Measurements from ENCODE around the gene ANXA2R. TPM values are rescaled to one million over a fixed set of nuclear protein-coding genes. Genes with fewer than 3 reads are reported as not detected.

ANXA2R gene
- total and polyA plus RNA-seq, 9 of the 15 experiments (the other 6 are each of a cell fraction or from before 2014, with no cell fraction given): 2.1 to 4.8 (median 3.4) TPM

DNA sequence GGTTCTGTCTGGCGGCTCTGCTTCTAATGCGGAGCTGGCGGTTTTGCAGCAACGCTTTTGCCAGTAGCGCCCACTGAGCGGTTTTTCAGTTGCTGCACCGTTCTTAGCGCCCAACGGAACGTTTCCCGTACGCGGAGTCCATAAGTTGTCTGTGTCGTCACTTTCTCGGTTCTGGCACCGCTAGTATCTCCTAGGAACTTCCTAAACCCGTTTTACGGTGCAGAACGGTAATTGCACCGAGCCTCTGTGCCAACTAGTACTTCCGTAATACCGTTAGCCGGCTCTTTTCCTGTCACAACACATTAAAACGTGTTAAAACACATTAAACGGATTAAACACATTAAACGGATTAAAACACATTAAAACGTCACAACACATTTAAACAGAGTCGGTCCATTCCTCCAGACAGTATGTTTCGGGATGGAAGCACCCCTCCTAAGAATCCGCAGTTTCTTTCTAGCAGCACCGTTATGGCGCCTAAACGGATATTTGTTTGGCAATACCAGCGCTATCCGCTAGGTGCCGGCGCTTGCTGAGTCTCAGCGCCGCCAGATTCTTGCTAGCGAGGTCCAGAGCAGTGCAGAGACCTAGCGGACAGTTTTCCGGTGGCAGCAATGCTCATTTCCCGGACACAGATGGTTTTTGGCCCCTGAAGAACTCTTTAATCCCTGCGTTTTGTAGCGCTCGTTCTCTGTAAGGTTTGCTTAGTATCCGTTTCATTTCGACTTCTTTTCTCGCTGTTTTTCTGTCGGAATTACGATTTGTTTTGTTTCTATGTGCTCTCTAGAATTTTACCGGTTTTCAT is 45.4 kb downstream of the ANXA2R start (continued):
- TF ChIP-seq, protein P1, sequence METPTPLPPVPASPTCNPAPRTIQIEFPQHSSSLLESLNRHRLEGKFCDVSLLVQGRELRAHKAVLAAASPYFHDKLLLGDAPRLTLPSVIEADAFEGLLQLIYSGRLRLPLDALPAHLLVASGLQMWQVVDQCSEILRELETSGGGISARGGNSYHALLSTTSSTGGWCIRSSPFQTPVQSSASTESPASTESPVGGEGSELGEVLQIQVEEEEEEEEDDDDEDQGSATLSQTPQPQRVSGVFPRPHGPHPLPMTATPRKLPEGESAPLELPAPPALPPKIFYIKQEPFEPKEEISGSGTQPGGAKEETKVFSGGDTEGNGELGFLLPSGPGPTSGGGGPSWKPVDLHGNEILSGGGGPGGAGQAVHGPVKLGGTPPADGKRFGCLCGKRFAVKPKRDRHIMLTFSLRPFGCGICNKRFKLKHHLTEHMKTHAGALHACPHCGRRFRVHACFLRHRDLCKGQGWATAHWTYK (CRISPR knock-in tag; IDR thresholded peaks at IDR 0.05): no peak
- TF ChIP-seq NFRKB (IDR thresholded peaks at IDR 0.05; ENCODE audit: low read depth): peak; percentile 93
- 0 out of 2 replicates have a peak, but pooled peaks have one; percentile 28 for TF ChIP-seq DMBX1 (CRISPR knock-in tag; IDR thresholded peaks at IDR 0.05; ENCODE audit: borderline replicate concordance)
- TF ChIP-seq, protein P2, sequence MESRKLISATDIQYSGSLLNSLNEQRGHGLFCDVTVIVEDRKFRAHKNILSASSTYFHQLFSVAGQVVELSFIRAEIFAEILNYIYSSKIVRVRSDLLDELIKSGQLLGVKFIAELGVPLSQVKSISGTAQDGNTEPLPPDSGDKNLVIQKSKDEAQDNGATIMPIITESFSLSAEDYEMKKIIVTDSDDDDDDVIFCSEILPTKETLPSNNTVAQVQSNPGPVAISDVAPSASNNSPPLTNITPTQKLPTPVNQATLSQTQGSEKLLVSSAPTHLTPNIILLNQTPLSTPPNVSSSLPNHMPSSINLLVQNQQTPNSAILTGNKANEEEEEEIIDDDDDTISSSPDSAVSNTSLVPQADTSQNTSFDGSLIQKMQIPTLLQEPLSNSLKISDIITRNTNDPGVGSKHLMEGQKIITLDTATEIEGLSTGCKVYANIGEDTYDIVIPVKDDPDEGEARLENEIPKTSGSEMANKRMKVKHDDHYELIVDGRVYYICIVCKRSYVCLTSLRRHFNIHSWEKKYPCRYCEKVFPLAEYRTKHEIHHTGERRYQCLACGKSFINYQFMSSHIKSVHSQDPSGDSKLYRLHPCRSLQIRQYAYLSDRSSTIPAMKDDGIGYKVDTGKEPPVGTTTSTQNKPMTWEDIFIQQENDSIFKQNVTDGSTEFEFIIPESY (CRISPR knock-in tag; IDR thresholded peaks at IDR 0.05): peak; percentile 92
- TF ChIP-seq C11orf30 (IDR thresholded peaks at IDR 0.05; ENCODE audit: low read depth): no peak
- peak; percentile 89 for TF ChIP-seq HNRNPLL (IDR thresholded peaks at IDR 0.05; ENCODE audit: low read depth, low read length, poor library complexity, severe bottlenecking)
- no peak for TF ChIP-seq PPARD (CRISPR knock-in tag; IDR thresholded peaks at IDR 0.05)
- TF ChIP-seq CSDE1 (IDR thresholded peaks at IDR 0.05): no peak
- TF ChIP-seq CXXC5 (CRISPR knock-in tag; IDR thresholded peaks at IDR 0.05): peak; percentile 60
- TF ChIP-seq, protein P3, sequence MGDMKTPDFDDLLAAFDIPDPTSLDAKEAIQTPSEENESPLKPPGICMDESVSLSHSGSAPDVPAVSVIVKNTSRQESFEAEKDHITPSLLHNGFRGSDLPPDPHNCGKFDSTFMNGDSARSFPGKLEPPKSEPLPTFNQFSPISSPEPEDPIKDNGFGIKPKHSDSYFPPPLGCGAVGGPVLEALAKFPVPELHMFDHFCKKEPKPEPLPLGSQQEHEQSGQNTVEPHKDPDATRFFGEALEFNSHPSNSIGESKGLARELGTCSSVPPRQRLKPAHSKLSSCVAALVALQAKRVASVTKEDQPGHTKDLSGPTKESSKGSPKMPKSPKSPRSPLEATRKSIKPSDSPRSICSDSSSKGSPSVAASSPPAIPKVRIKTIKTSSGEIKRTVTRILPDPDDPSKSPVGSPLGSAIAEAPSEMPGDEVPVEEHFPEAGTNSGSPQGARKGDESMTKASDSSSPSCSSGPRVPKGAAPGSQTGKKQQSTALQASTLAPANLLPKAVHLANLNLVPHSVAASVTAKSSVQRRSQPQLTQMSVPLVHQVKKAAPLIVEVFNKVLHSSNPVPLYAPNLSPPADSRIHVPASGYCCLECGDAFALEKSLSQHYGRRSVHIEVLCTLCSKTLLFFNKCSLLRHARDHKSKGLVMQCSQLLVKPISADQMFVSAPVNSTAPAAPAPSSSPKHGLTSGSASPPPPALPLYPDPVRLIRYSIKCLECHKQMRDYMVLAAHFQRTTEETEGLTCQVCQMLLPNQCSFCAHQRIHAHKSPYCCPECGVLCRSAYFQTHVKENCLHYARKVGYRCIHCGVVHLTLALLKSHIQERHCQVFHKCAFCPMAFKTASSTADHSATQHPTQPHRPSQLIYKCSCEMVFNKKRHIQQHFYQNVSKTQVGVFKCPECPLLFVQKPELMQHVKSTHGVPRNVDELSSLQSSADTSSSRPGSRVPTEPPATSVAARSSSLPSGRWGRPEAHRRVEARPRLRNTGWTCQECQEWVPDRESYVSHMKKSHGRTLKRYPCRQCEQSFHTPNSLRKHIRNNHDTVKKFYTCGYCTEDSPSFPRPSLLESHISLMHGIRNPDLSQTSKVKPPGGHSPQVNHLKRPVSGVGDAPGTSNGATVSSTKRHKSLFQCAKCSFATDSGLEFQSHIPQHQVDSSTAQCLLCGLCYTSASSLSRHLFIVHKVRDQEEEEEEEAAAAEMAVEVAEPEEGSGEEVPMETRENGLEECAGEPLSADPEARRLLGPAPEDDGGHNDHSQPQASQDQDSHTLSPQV (IDR thresholded peaks at IDR 0.05): peak; percentile 61; the same call in 1 of the 2 replicates
- peak; percentile 35 to 44 for TF ChIP-seq NRF1 (conservative IDR thresholded peaks at IDR 0.05 in 1 of 2, IDR thresholded peaks at IDR 0.05 in 1 of 2)
- TF ChIP-seq, protein P4, sequence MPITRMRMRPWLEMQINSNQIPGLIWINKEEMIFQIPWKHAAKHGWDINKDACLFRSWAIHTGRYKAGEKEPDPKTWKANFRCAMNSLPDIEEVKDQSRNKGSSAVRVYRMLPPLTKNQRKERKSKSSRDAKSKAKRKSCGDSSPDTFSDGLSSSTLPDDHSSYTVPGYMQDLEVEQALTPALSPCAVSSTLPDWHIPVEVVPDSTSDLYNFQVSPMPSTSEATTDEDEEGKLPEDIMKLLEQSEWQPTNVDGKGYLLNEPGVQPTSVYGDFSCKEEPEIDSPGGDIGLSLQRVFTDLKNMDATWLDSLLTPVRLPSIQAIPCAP (CRISPR knock-in tag; IDR thresholded peaks at IDR 0.05; ENCODE audit: borderline replicate concordance): no peak
- TF ChIP-seq, protein P5, sequence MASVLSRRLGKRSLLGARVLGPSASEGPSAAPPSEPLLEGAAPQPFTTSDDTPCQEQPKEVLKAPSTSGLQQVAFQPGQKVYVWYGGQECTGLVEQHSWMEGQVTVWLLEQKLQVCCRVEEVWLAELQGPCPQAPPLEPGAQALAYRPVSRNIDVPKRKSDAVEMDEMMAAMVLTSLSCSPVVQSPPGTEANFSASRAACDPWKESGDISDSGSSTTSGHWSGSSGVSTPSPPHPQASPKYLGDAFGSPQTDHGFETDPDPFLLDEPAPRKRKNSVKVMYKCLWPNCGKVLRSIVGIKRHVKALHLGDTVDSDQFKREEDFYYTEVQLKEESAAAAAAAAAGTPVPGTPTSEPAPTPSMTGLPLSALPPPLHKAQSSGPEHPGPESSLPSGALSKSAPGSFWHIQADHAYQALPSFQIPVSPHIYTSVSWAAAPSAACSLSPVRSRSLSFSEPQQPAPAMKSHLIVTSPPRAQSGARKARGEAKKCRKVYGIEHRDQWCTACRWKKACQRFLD (CRISPR knock-in tag; IDR thresholded peaks at IDR 0.05): 0 out of 2 replicates have a peak, but pooled peaks have one; percentile 25
- TF ChIP-seq ETV6 (IDR thresholded peaks at IDR 0.05; ENCODE audit: borderline replicate concordance in 1 of 2, low read depth in 2 of 2, low read length in 1 of 2): peak; percentile 99
- TF ChIP-seq ETV6 (CRISPR knock-in tag; IDR thresholded peaks at IDR 0.05; ENCODE audit: borderline replicate concordance): no peak
- TF ChIP-seq SMAD2 (IDR thresholded peaks at IDR 0.05; ENCODE audit: low read depth, low read length): no peak
- TF ChIP-seq MEIS2 (IDR thresholded peaks at IDR 0.05; ENCODE audit: partially characterized antibody): peak; percentile 1

Measured in K562 (cell line).